HL-60 (cell line): ENCODE data around the gene ENPP6.

Experiments used
- DNase-seq, 2 experiments: peaks; one replicate each; pipeline ENCODE4 v3.0.0-alpha.2; 2010 to 2020; ENCODE audit warnings: low read depth in 1 of 2, low spot score in 1 of 2
- H3K27ac ChIP-seq: fragments of 250-450 bp; sonication (Bioruptor Pico); replicated peaks from 2 replicates; pipeline ENCODE4 v1.5.1; 2020; ENCODE audit warnings: mild to moderate bottlenecking, moderate library complexity
- H3K27me3 ChIP-seq: fragments of 250-450 bp; sonication (Bioruptor Pico); 2 replicates; pipeline ENCODE4 v1.5.1; 2021; ENCODE audit warnings: mild to moderate bottlenecking, moderate library complexity; ENCODE audit not compliant: insufficient read depth, poor library complexity, severe bottlenecking
- H3K4me3 ChIP-seq: replicated peaks from 2 replicates; pipeline ENCODE4 v1.5.1; 2011; ENCODE audit warnings: mild to moderate bottlenecking, control low read depth, low read length; ENCODE audit not compliant: insufficient read depth
- CTCF ChIP-seq: IDR thresholded peaks from one replicate; pipeline ENCODE4 v1.5.1; 2011; ENCODE audit warnings: low read length, control low read depth, inconsistent platforms; ENCODE audit not compliant: insufficient read depth
- GABPA ChIP-seq: IDR thresholded peaks from 2 replicates; pipeline ENCODE4 v1.6.1; 2012; ENCODE audit warnings: low read depth
- POLR2AphosphoS5 ChIP-seq: IDR thresholded peaks from 2 replicates; pipeline ENCODE4 v1.6.1; 2012; ENCODE audit warnings: low read depth
- REST ChIP-seq: IDR thresholded peaks from 2 replicates; pipeline ENCODE4 v1.6.1; 2012; ENCODE audit warnings: low read depth; ENCODE audit not compliant: insufficient replicate concordance
- SPI1 ChIP-seq: IDR thresholded peaks from 2 replicates; pipeline ENCODE4 v1.6.1; 2012; ENCODE audit warnings: low read depth, mild to moderate bottlenecking, borderline replicate concordance

Gene ENPP6

GRCh38 chr4:184097815-184098214 lies 119.9 kb downstream of the ENPP6 start:
- peaks cover 5% of the 10 kb centered on the region for H3K27me3 ChIP-seq
- no peak overlapping the region for H3K4me3 ChIP-seq
- no peak for DNase-seq
- H3K27ac ChIP-seq: no peak overlapping the region
- TF ChIP-seq REST (no peak), CTCF (no peak), SPI1 (no peak), POLR2AphosphoS5 (no peak), GABPA (no peak)

- DNase-seq: peak; percentile 4 to 8
- Histone ChIP-seq H3K27me3 (peaks cover 5% of the 10 kb centered on the region), H3K4me3 (no peak overlapping the region), H3K27ac (no peak overlapping the region)
- TF ChIP-seq CTCF (no peak), POLR2AphosphoS5 (no peak), SPI1 (no peak), REST (no peak), GABPA (no peak)
These were observed 120.5 kb downstream of the ENPP6 start for GRCh38 chr4:184097241-184097605.

GRCh38 chr4:184096561-184097240 lies 121.0 kb downstream of the ENPP6 start:
- Histone ChIP-seq H3K27me3 (peaks cover 5% of the 10 kb centered on the region), H3K4me3 (no peak overlapping the region), H3K27ac (no peak overlapping the region)
- TF ChIP-seq SPI1 (no peak), POLR2AphosphoS5 (no peak), GABPA (no peak), REST (no peak), CTCF (no peak)
- DNase-seq: no peak
